HG03432 (cell line): Measurements from ENCODE around the gene GBX1.

ENCODE experiments used
- ATAC-seq: cut with Tn5 transposase; IDR thresholded peaks from one replicate; pipeline ENCODE4 v1.9.1; 2021; ENCODE audit warnings: mild to moderate bottlenecking, moderate library complexity; ENCODE audit not compliant: unreplicated experiment

Gene GBX1

DNA sequence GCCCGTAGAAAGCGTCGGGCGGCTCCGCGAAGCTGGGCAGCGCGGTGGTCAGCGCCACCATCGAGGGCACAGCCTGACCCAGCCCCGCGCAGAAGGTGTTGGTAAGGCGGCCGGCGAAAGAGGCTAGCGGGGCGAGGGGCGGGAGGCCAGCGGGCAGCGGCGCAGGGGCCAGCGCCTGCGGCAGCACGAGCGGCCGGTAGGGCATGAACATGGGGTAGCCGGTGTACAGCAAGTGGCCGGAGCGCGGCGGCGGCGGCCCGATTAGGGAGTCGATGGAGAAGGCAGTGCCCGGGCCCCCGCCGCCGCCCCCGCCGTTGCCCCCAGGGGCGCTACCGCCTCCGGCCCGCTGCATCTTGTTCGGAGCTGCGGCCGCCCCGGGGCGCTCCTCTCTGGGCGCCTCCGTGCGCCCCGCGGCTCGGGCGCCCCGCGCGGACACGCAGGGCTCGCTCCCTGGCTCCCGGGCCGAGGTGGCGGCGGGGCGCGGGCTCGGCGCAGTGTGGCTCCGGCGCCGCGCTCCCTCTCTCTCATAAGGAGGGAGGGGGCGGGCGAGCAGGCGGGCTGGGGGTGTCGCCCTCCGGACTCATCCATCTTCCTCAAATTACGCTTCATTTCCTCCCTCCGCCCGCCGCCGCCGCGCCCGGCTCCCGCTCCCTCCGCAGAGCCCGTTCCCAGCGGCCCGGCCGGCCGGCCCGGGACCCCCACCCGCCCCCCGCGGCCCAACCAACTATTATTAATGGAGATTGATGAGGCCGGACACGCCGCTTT, at the start of gene GBX1:
GBX1 (minus strand) TSS at position 498 of the 765 bp plus-strand sequence; CDS start at position 352, 146 bp downstream.
- ATAC-seq = no peak

DNA sequence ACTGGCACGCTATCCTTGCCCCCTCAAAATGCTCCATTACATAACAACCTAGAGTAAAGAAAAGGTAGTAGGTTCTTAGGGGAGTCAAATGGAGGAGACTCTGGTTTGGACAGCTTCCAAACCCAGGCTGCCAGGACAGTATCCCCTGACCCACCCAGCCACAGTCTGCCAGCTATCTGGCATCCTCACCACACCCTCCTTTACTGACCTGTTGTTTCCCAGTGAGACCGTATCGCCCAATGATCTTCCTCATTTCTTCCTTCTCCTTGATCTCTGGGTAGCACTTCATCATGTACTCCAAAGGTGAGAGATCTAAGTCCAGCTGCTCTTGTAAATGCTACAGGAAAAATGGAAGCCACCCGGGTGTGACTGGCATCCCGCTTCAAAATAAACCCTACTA, 47.9 kb upstream of the GBX1 start:
- ATAC-seq = no peak

DNA sequence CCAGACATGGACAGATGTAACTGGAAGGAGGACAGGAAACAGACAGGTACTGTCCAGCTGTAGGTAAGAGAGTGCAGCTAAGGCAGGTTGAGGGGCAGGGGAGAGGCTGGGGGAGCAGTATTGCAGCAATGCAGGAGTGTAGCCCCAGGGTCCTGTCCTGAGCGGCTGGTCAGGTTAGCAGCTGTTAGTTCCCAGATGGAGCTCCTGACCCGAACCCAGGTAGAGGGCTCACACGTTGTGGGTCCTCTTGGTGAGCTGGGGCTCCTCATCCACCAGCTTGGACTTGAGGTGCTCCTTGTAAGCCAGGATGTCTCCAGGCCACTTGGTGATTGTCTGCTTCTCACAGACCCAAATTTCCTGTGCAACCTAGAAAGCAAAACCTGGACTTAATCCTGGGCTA, 46.3 kb upstream of the GBX1 start:
- ATAC-seq = no peak

DNA sequence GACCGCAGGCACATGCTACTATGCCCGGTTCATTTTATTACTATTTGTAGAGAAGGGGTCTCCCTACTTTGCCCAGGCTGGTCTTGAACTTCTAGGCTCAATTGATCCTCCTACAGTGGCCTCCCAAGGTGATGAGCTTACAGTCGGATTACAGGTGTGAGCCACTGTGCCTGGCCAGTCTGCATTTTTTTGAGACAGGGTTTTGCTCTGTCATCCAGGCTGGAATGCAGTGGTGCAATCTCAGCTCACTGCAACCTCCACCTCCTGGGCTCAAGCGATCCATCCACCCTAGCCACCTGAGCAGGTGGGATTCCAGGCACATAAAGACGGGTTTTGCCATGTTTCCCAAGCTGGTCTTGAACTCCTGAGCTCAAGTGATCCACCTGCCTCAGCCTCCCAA, 45.1 kb upstream of the GBX1 start:
- ATAC-seq = no peak

DNA sequence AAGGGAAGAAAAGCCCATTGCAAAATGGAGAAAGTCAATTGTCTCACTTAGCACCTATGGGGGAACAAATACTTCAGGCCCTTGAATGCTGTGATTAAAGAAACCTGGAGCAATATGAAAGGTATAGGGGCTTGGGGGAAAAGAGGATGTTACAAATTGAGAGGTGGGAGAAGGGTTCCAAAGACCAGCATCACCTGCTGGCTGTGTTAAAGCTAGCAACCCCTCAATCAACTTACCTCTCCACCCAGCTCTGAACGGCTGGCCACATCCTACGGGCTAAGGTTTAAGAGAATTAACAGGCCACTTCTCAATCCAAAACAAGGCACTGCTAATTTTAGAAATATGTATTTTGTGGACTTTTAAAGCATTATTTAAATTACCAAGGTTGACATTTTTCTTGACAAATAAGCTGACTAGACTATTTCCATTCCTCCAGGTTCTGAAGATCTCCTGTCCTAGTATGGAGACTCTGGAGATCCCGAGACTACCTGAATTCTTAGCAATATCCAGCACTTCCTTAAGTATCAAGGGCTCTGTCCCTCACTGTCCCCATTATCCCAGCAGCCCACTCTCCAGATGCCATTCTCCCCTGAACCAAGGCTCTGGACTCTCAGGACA, 43.8 kb upstream of the GBX1 start:
- ATAC-seq = no peak

DNA sequence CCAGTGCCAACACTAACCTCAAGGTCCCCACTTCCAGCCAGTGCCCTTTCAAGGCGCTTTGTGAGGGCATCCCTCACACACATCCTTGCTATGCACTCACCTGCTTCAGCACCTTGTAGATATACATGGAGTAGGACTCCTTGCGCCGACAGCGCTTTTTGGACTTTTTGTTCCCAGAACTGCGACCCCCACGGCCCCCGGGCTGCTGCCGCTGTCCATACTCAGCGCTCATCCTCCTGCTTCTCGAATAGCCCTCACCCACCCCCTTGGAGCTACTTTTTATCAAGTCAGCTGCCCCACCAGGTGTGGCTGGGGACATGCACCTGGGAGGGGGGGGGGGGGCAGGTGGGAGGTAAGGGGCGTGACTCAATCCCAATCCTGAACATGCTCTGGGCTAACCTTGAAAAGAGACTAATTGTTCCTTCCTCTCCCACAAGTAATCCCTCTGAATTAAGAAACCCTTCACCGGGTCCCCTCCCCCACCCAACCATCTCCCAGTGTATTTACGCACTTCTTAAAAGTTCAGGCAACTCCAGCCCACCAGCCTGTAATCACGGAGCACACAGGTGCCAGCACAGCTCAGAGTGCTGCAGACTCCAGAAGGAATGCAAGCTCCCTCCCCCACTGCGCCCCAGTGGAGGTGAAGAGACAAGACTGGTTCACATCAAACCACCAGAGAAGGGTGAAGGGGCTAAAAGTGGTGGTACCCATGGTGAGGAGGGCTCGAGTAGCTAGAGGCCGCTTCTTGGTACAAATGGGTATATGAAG, 42.8 kb upstream of the GBX1 start, which contains the start of gene H2BK1:
H2BK1 (minus strand) TSS at position 402 of the 768 bp plus-strand sequence; CDS start at position 232, 170 bp downstream.
- no peak for ATAC-seq

DNA sequence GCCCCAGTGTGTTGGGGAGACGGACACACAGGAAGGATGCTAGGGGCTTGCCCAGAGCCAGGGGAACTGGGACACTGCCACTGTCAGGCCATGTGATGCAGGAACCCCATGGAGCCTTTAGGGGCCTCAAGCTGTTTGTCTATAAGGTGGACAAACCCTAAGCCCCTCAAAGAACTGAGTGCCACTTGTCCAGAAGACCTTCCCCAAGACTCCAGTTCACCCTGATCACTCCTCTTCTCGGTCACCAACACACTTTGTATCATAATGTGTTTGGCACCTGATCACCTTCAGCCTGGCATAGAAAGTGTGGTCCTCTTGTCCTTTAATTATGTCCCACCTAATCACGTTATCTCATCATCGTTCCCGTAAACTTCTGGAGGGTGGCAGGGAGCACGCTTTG, 42.1 kb upstream of the GBX1 start:
- ATAC-seq = no peak

DNA sequence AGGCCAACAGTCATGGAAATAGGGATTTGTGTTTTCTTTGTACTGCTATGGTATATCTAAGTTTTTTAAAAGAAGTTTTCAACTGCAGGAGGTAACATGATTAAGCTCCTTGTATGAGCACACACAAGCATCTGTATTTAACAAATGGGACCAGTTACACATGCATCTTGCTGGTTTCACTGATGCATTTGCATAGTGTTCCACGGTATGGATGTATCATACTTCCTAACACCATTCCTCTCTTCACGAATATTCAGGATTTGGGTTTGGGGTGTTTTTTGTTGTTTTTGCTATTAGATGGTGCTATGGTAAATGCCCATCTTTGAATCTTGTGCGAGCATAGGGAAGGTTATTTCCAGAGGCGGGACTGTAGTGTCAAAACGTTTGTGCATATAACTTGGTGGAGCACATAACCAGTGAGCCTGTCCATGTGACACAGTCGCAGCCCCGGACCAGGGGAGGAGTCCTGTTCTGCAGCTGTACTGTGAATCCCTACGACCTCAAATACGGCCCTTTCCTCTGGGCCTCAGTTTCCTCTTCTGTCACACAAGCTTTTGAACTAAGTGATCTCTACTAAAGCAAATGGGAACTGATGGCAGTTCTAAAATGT, 40.9 kb upstream of the GBX1 start:
- ATAC-seq = no peak

DNA sequence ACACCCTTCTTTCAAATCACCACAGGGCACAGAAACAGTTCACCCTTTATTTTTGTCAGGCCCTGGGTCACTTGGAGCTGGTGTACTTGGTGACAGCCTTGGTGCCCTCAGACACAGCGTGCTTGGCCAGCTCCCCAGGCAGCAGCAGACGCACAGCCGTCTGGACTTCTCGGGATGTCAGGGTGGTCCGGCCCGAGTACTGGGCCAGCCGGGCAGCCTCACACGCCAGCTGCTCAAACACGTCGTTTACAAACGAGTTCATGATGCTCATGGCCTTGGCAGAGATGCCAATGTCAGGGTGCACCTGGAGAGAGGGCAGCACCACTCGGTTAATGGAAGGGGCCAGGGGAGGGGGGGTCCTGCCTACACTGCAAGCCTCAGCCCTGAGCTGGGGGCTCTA, 40.3 kb upstream of the GBX1 start:
- no peak for ATAC-seq

DNA sequence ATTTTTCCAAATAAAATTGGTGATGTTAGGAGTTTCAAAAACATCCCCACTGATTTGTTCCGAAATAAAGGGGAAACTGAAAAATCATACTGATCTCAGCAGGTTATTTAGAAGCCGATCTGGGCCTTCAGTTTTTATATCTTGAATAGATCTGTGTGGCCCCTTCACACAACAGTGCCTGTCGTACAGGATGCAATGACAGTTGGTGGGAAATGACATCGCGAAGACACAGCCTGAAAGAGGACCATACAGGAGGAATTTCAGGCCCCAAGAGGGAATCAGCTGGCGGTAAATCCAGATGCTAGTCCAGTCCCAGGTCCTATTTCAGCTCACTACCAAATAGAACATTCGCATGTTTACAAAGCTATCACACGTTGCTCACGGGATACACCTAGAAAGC, 39.8 kb upstream of the GBX1 start:
- no peak for ATAC-seq

DNA sequence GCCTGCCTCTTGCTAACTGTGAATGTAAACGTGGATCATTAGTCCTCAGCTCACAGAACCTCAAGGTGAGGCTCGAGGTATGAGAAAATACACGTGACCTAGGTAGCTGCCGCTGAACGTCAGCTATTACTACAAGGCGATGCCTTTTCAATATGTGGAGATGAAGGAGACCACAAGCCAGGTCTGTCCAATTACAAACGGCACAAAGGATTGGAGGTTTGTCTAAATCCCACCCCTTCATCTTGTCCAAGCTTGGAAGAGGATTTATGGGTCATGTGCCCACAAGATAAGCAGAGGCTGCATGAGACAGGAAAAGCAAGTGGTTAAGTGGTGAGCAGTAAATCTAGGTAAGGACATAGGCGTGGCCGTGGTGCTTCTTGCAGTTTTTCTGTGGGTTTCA, 39.4 kb upstream of the GBX1 start:
- ATAC-seq = no peak

DNA sequence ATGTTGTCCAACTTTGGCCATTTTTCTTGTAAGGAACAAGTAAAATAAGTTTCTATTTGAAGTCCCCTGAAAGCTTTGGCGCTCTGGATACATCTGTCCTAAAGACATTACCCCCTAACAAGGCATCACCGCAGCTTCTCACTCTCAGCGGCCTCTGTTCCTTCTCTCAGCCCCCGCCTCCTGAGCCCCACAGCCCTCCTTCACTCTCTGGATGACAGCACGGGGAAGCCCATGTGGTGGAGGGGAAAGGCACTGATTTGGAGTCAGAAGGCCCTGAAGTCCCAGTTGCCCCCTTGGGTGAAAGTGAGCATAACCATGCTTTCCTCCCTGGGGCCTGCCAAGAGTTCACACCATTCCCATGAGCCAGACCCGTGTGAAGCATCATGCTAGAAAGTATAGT, 38.2 kb upstream of the GBX1 start:
- no peak for ATAC-seq

DNA sequence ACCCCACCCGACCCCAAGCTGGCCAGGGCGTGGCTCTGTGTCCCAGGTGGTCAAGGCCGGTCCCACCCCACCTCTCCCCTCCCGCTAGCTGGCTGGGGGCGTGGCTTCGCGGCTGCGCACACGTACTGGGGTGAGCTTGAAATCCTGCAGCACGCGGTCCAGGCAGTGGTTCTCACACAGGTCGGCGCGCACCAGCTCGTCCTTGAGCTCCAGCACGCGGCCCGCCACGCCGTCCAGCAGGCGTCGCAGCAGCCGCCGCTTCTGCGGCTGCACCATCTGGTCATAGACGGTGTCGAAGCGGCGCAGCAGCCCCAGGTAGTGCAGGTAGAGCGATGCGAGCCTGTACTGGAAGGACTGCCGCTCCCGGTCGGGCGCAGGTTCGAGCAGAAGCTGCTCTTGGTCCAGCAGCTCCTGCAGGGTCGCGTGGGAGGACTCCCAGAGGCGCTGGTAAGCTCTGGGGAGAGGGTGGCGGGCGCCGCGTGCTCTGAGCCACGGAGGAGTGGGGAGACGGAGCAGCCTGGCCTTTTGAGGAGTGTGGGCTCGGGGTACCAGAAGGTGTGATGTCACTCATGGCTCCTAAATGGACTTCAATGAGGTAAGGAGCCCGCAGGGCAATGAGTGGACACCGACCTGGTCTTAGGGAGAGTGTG, 37.0 kb upstream of the GBX1 start:
- no peak for ATAC-seq

DNA sequence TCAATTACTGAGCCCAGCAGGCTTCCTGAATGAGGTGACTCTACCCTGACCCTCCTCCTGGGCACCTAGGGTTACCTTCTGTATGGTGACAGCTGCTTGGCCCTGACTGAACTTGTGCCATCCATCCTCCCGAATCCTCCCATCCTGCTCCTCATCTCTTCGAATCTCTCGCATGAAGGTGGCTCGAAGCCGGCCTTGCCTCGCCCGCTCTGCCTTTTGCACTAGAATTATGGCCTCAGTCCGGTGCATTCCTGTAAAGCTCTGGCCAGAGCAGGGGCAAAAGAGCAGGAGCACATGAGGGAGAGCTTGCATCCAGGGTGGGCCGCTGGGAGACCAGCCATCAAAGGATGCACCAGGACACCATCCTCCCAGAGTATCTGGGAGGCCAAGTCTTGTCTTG, 35.3 kb upstream of the GBX1 start:
- no peak for ATAC-seq

DNA sequence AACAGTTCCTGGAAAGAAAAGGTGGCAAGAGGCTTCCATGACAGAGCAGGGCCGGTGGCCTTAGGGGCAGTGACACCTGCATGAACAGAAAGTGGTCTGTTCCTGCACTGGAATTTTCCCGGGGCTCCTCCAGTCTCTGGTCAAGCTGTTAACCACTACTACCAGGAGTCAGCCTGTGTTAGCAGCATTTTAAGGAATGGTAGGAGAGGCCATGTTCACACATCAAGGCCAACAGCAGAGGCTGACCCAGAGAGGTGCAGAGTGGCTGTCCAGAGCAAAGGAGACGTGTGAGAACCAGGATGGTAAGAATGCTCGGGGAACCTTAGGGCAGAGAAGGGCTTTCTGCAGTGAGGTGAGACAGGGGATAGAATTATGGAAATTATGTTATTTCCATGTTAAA, 34.3 kb upstream of the GBX1 start:
- no peak for ATAC-seq

DNA sequence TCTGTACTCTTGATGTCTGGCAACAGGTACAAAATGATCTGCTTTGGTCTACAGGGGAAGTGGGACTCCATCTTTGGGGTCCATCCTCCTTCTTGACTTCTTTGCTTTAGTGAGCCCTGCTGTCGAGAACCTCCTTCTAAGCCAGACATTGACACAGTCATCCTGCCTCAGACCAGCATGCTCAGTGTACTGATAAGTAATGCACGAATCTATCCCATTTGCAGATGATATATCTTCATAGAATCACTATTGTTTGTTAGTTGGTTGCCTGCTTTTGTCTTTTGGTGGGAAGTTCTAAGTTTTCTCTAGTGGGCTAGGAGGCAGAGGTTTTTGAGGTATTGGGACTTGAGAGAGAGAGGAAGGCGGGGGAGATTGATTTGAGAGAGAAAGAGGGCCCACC, 33.9 kb upstream of the GBX1 start:
- no peak for ATAC-seq

DNA sequence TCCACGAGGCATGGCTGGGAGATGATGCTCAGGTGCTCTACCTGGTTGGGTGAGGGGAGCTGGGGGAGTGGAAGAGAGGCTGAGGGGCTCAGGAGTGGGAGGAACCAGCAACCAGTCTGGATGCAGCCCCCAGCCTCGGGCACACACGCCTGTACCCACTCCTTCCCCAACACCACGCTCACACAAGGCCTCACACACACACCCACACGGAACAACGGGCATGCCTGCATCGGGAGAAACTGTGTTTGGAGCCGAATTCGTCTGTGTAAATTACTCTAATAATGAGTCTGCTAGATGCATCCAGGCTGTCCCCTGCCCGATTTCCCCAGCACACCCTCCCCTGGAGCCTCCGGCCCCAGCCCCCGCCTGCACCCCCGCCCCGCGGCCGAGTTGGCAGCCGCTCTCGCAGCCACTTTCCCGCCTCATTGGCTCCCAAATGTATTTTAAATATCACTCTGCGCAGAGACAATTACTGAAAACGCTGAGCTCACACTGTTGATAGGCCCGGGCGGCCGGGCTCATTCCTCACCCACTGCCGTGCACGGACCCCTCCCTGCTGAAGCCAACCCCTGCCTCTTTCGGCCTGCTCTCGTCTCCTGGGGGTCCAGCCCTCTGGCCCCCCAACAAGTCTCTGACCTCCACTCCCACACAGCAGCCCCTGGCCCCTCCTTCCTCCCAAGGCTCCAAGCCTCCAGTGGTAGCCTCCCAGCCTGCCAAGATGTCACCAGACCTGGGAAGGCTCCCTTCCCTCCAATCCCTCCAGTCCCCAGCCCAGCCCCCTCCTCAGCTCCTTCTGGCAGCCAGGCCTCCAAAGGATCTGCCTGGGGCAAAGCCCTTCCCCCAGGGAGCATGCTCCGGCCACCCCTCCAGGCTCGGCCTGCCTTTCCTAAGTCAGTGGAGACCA, 31.7 kb upstream of the GBX1 start:
- no peak for ATAC-seq

DNA sequence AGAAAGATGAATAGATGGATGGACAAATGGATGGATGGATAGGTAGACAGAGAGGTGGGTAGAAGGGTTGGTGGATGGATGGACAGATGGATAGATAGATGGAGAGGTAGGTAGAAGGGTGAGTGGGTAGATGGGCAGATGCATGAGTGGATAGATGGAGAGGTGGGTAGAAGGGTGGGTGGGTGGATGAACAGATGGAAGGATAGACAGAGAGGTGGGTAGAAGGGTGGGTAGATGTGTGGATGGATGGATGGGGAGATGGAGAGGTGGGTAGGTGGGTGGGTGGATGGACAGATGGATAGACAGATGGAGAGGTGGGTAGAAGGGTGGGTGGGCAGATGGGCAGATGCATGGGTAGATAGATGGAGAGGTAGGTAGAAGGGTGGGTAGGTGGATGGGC, 30.4 kb upstream of the GBX1 start:
- no peak for ATAC-seq

DNA sequence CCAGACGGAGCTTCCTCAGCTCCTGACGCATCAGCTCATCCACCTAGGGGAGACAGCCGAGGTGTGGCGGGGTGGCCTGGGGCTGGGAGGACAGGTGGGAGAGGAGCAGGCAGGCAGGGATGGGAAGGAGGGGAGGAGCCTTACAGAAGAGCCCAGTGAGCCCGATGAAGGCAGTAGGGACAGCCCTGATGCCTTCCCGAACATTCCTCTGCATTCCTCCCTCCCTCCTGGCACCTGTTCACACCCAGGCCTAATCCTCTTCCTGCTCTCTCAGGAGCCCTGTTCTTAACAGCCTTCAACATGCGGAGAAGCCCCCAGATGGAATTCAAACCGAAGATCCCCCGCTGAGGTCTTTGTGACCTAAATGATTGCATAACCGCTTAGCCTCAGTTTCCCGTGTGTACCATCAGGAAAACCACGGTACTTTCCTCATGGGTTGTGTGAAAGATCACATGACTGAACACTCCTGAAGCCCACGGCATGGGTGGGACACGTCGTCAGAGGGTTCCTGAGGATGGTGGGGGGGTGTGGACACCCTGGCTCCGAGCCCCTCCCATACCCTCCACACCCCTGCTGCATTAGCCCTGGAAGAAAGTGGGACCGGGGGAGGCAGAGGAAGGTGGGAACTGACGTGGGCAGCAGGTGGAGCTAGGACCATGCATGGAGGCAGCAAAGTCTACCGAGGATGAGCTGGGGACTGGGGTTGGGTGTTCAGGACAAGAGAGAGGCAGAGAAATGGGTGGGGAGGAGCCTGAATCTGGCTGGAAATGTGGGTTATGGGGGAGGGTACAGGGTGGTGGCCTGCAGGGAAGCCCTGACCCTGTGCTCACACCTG, 28.3 kb upstream of the GBX1 start:
- ATAC-seq = no peak
